HUES64 (cell line): ENCODE results near the gene DBNDD2.

Experiments
- H3K27ac ChIP-seq: 2 replicates; pipeline ENCODE4 v1.7.0; 2013; ENCODE audit warnings: low read depth, low read length, inconsistent platforms
- H3K27me3 ChIP-seq: 2 replicates; pipeline ENCODE4 v1.6.1; 2013; ENCODE audit warnings: mild to moderate bottlenecking, low read length; ENCODE audit not compliant: insufficient read depth
- H3K36me3 ChIP-seq: 2 replicates; pipeline ENCODE4 v1.6.1; 2013; ENCODE audit warnings: mild to moderate bottlenecking, low read length; ENCODE audit not compliant: insufficient read depth
- H3K4me1 ChIP-seq: 2 replicates; pipeline ENCODE4 v1.6.1; 2013; ENCODE audit warnings: mild to moderate bottlenecking, low read length, moderate library complexity; ENCODE audit not compliant: insufficient read depth
- H3K4me3 ChIP-seq: 2 replicates; pipeline ENCODE4 v1.5.1; 2013; ENCODE audit warnings: mild to moderate bottlenecking, low read length, moderate library complexity
- H3K9ac ChIP-seq: 2 replicates; pipeline ENCODE4 v1.6.1; 2013; ENCODE audit warnings: mild to moderate bottlenecking, low read depth, low read length
- H3K9me3 ChIP-seq: 2 replicates; pipeline ENCODE4 v1.6.1; 2013; ENCODE audit warnings: low read depth, low read length; ENCODE audit not compliant: insufficient read depth
- WGBS: fragments of 150-250, 120-280 bp; methylation state at CpG from one replicate; pipeline ENCODE4 v1.1.7; 2013; ENCODE audit warnings: missing lambda C conversion rate; 5-methylcytosine and 5-hydroxymethylcytosine counted together

DBNDD2 gene

DNA sequence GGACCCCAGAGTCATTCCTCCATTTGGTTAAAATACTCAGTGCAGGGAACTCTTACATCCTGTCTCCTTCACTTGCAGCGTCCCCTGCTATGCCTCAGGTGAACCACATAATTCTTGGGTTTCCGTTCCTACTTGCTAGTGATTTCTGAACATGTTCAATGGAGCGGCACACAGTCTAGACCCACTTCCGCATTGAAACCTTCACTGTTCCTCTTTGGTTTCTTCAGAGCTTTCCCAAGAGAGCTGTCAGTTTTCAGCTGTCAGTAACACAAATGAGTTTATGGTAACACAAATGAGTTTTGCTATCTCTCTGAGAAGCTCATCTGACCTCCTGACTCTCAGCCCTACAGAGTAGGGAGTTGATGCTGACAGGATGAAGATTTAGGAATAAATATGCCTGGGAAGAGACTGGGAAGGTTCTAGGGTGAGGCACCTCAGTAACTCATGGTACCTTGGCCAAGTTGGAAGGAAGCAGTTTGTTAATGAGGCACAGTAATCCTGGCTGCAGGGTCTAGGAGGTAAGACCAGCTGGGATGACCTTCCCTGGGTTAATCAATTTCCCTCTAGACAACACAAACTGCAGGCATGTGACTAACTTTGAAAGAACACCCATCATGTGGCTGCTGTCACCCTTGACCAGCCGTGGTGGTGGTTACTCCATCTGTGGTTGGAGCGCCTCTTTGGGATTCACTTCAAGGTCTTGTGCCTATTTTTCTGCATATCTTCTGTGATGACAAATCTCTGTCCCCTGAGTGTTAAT lies 39.7 kb upstream of the DBNDD2 start:
- H3K9me3 ChIP-seq, result no peaks in the 10 kb centered on the region
- H3K9ac ChIP-seq, result no peak overlapping the region
- 88% methylated on average over 6 of the region's 6 CpGs for WGBS
- no peak overlapping the region for H3K27ac ChIP-seq
- peaks cover 6% of the 10 kb centered on the region for H3K27me3 ChIP-seq
- no peak overlapping the region for H3K4me3 ChIP-seq
- H3K36me3 ChIP-seq, result peaks cover 37% of the 10 kb centered on the region
- H3K4me1 ChIP-seq, result peaks cover 11% of the 10 kb centered on the region; the same call in 1 of the 2 replicates

DNA sequence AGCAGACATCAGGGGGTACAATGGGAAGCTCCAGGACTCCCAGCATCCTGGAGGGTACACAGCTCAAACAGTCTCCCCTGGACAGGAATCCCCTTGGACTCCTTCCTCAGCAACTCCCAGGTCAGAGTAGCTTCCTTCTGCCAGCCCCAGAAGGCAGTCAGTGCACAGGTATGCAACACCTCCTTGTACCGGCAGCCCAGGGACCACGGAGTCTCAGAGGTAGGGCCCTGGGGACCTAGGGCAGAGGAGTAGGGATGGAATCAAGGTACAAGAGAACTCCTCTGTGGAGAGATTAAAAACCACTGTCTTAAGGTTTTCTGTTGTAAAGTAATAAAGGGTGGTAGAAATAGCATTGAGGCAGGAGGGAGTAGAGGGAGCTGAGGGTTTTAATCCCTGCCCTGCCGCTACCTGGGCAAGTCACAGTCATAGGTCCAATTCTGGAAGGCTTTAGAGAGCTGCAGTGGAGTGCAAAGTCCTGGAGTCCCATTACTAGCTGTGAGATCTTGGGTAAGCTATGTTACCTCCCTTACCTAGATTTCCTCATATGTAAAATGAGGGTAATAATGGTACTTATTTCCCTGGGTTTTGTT lies 37.4 kb upstream of the DBNDD2 start:
- Histone ChIP-seq H3K4me3 (no peak overlapping the region), H3K9me3 (no peaks in the 10 kb centered on the region), H3K9ac (no peak overlapping the region), H3K27ac (no peak overlapping the region), H3K4me1 (0 out of 2 replicates have a peak, but pooled peaks cover 5% of the 10 kb centered on the region), H3K27me3 (peaks cover 6% of the 10 kb centered on the region), H3K36me3 (peaks cover 31% of the 10 kb centered on the region)
- WGBS, result 95% methylated on average over 3 of the region's 3 CpGs

DNA sequence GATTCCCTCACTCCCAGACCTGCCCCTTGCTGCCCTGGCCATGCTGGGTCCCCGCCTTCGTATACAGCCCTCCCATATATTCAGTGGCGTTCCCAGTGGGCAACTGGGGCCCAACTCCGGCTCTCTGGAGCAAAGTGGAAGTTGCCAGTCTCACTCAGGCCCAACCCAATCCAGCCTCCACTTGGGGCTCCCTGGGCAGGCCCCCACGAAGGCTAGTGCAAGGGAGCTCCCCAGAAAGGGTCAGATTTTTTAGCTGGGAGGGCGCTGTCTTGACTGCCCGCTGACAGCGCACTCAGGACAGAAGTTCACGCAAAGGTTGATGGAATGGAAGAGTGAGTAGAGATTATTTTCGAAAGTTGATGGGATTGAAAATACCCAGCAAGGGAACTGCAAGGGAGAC lies 35.8 kb upstream of the DBNDD2 start:
- Histone ChIP-seq H3K4me3 (no peak overlapping the region), H3K9me3 (no peaks in the 10 kb centered on the region), H3K4me1 (0 out of 2 replicates have a peak, but pooled peaks cover 5% of the 10 kb centered on the region), H3K27ac (no peak overlapping the region), H3K27me3 (peaks cover 6% of the 10 kb centered on the region), H3K36me3 (peaks cover 16% of the 10 kb centered on the region), H3K9ac (no peak overlapping the region)
- 94% methylated on average over 10 of the region's 10 CpGs for WGBS

DNA sequence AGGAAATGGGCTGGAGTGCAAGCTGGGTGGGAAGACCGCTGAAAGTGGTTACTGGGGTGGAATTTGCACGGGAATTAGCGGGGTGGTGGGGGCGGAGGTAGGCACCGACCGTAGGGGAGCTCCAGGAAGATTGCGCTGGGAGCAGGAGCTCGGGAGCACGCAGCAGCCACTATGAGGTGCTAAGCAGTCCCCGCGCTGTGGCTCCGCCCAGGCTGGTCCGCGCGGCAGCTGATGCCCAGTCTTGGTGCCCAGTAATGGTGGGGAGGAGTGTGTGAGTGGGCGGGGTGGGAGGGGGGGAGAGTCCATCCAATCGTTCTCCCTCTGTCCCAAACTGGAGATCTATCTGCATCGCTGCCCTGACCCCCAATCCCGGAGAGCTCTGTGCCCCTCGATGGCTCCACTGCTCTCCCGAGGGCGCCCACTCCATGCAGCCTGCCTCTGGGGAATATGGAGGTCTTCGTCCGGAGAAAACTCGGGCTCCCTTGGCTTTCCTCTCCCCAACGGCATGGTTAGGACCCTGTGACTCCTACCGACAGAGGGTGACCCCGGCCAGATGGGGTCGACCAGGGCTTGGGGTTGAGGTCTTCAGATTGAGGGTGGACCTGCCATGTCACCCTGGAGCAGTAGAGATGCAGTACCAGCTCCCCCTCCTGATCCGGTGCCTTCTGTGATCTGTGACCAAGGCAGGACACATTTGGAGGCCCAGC lies 35.3 kb upstream of the DBNDD2 start:
- Histone ChIP-seq H3K27me3 (peaks cover 6% of the 10 kb centered on the region), H3K4me1 (0 out of 2 replicates have a peak, but pooled peaks cover 5% of the 10 kb centered on the region), H3K36me3 (peaks cover 10% of the 10 kb centered on the region), H3K27ac (no peak overlapping the region), H3K9me3 (no peaks in the 10 kb centered on the region), H3K4me3 (peak overlapping the region; percentile 62), H3K9ac (no peak overlapping the region; the same call in 1 of the 2 replicates)
- 85% methylated on average over 30 of the region's 30 CpGs for WGBS

DNA sequence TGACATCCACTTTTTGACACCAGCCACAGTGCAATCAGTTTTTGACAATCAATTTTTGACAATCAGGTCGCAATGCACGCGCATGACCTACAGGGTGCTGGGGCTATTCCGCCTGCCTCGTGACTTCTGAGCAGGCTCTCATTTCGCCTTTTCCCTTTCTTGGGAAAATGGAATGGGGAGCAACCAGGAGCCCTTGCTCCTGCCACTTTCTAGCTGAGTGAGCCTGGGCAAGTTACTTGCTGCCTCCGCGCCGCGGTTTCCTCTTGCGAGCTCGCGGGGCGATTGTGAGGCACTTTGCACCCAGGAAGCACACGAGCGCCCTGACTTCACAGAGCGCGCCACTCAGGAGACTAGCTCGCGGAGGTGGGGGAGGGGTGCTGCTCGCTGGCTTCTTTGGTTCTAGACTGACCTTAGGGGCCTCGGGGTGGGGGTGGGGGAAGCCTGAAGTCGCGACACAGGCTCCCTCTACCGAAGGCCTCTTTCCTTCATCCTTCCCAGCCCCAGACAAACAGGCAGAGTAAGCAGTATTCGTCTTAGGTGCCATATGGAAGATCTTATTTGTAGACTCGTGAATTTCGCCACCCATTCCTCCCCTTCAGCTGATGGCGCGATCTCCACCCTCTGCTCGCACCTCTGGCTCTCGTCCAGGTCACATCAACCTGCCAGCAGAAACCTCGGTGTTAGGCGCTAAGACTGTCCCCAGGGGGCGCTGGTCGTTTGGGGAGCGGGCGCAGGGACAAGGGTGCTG lies 34.6 kb upstream of the DBNDD2 start:
- 31% methylated on average over 36 of the region's 38 CpGs for WGBS
- Histone ChIP-seq H3K9me3 (no peaks in the 10 kb centered on the region), H3K36me3 (peaks cover 3% of the 10 kb centered on the region), H3K9ac (peak overlapping the region; percentile 45), H3K27ac (0 out of 2 replicates have a peak overlapping the region, but pooled peaks have one; percentile 35), H3K4me1 (0 out of 2 replicates have a peak, but pooled peaks cover 5% of the 10 kb centered on the region), H3K27me3 (peaks cover 6% of the 10 kb centered on the region), H3K4me3 (peak overlapping the region; percentile 62)

DNA sequence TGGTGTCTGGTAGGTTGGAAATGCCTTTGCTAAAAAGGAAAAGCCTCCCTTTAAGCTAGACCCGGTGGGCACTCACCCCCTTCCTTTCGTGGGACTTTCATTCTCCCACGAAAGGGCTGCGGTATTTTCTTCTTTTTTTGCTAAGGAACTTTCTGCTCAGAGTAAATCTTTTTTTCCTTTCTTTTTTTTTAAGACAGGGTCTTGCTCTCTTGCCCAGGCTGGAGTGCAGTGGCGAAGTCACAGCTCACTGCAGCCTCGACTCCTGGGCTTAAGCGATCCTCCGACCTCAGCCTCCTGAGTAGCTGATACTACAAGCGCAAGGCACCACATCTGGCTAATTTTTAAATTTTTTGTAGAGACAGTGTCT lies 34.0 kb upstream of the DBNDD2 start:
- peaks cover 6% of the 10 kb centered on the region for H3K27me3 ChIP-seq
- H3K4me1 ChIP-seq, result 0 out of 2 replicates have a peak, but pooled peaks cover 5% of the 10 kb centered on the region
- peak overlapping the region; percentile 62; the same call in 1 of the 2 replicates for H3K4me3 ChIP-seq
- WGBS, result 68% methylated on average over 9 of the region's 9 CpGs
- H3K27ac ChIP-seq, result no peak overlapping the region
- H3K9me3 ChIP-seq, result no peaks in the 10 kb centered on the region
- H3K9ac ChIP-seq, result no peak overlapping the region
- no peaks in the 10 kb centered on the region; the same call in 1 of the 2 replicates for H3K36me3 ChIP-seq

DNA sequence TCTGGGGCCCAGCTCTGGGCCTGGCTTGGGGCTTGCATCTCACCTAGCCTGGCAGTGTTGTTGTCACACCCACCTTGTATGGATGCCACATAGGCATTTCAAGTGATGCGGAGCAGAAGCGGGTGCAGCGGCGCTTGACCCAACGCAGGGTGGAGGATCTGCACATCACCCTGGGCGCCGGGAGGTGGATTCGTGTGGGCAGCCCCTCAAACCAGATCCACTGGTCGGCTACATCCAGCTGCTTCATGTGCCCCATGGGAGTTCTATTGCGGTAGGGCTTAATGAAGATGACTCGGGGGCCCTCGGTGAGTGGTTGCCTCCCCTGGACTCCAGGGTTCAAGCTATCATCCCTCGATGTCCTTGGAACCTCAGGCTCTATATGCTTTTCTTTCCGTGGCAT lies 33.1 kb upstream of the DBNDD2 start:
- no peaks in the 10 kb centered on the region for H3K9me3 ChIP-seq
- peaks cover 7% of the 10 kb centered on the region; the same call in 1 of the 2 replicates for H3K4me1 ChIP-seq
- H3K36me3 ChIP-seq, result no peaks in the 10 kb centered on the region
- H3K27me3 ChIP-seq, result peaks cover 6% of the 10 kb centered on the region
- no peak overlapping the region for H3K9ac ChIP-seq
- no peak overlapping the region for H3K27ac ChIP-seq
- 96% methylated on average over 14 of the region's 14 CpGs for WGBS
- no peak overlapping the region for H3K4me3 ChIP-seq

DNA sequence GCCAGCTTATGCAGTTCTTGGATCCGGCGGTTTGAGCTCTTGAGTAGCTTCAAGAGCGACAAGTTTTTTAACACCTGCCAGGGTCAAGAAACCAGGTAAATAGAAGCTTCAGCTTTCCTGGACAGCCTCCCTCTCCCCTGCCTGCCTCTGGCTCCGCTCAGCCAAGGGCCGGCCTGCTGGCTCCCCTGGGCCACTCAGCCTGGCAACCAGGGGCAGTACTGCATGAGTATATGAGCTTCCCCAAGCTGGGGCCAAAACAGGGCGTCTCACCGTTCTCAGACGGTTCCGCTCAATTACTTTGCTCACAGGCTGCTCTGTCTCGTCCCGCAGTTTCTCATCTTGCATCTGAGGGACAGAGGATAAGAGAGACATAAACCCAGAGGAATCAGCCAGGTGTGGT lies 30.8 kb upstream of the DBNDD2 start:
- 88% methylated on average over 11 of the region's 11 CpGs for WGBS
- no peak overlapping the region for H3K9ac ChIP-seq
- H3K9me3 ChIP-seq, result no peaks in the 10 kb centered on the region
- peaks cover 6% of the 10 kb centered on the region for H3K27me3 ChIP-seq
- no peaks in the 10 kb centered on the region for H3K36me3 ChIP-seq
- H3K27ac ChIP-seq, result no peak overlapping the region
- H3K4me3 ChIP-seq, result no peak overlapping the region
- H3K4me1 ChIP-seq, result peaks cover 12% of the 10 kb centered on the region; the same call in 1 of the 2 replicates

DNA sequence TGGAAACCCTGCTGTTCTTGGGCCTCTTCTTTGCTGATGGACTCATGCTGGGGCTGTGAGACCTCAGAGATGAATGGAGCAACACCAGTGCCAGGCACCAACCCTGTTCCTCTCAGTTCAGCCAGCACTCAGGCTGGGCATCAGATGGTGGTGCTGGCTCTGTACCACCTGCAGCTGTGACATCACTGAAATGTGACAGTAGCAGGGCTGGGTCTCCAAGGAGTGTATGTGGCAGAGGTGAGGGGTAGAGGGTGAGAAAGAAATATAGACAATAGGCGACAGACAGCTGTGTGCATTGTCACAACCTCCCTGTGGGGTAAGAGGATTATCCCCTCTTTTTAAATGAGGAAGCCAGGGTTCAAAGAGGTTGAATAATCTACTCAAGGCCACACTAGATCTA lies 29.9 kb upstream of the DBNDD2 start, which contains the start of gene TP53TG5:
Gene TP53TG5 (minus strand): TSS at position 135 of the 400 bp plus-strand sequence. CDS start 89 bp downstream, at position 46.
- no peak within 1 kb of the TSS for H3K9ac ChIP-seq
- H3K9me3 ChIP-seq, result no peaks in the 10 kb centered on the region
- H3K4me3 ChIP-seq, result no peak within 1 kb of the TSS
- H3K27me3 ChIP-seq, result peaks cover 2% of the 10 kb centered on the region
- H3K36me3 ChIP-seq, result no peaks in the 10 kb centered on the region
- WGBS, result 78% methylated on average over 1 of the region's 1 CpG
- H3K4me1 ChIP-seq, result peaks cover 8% of the 10 kb centered on the region; the same call in 1 of the 2 replicates
- H3K27ac ChIP-seq, result no peak within 1 kb of the TSS

DNA sequence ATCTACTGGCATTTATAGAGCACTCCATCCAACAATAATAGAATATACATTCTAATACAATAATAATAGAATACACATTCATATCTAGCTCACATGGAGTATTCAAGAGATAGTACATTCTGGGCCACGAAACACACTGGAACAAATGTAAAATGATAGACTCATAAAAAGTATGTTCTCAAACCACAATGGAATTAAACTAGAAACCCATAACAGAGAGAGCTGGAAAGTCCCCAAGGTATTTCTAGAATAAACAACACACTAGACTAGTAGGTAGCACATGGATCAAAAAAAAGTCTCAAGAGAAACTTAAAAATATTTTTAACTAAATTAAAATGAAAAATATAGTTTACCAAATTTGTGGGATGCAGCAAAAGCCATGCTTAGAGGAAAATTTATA lies 20.8 kb upstream of the DBNDD2 start:
- Histone ChIP-seq H3K4me3 (no peak overlapping the region), H3K27ac (no peak overlapping the region), H3K9ac (no peak overlapping the region), H3K4me1 (no peaks in the 10 kb centered on the region), H3K27me3 (no peaks in the 10 kb centered on the region), H3K36me3 (no peaks in the 10 kb centered on the region), H3K9me3 (no peaks in the 10 kb centered on the region)
- WGBS, result 88% methylated on average over 1 of the region's 1 CpG
